NOMO-1 treated with DMSO at 0.1 percent for 48 hours (cell line): Measurements from ENCODE around the gene NRXN3.

Experiments used
- DNase-seq: peaks from one replicate; lab custom pipeline; 2025; ENCODE audit not compliant: unreplicated experiment; lab: John Stamatoyannopoulos, UW

Gene NRXN3

GRCh38 chr14:79487632-79488031 is 1317.5 kb downstream of the NRXN3 start:
- no peak for DNase-seq

DNA sequence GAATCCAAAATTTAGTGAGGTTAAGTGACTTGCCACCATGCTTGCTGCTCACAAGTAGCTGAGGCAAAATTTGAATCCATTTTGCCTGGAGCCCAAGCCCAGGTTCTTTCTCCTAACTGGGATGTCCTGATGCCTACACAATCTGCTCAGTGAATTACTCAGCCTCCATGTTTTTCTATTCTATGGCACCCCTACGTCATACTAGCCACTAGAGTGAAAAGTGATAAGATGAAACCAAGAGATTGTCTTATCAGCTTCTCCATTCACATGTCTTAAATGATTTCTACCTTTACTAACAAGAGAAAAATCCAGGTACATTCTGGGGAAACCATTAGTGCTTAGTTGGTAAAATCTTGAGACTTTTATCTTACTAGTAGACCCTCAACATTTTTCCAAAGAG is 1321.0 kb downstream of the NRXN3 start:
- no peak for DNase-seq

DNA sequence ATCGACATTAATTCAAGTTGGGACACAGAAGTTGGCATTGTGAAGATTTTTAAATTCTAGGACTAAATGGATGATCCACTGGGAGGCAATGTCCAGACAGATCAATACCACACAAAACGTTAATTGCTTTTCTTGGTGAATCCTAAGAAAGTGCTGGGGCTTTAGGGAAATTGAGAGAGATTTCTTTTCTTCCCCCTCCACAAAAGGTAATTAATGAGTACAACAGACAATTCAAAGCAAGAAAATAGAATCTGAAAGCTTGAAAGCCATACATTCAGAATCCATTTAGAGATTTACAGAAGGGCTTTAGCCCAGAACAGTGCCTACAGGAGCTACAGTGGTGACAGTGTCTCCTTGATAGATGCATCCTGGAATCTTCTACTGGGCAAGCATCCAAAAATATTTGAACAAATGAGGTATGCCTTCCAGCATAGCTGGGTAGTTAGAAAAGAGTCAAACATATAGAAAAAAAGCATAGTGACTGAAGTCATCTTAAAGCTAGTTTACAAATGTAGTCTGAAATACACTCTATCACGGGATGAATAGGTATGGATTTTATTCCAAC is 1323.0 kb downstream of the NRXN3 start:
- DNase-seq = no peak

- DNase-seq = no peak
These were observed 1326.5 kb downstream of the NRXN3 start for GRCh38 chr14:79496701-79497100.

- no peak for DNase-seq
These were observed 1330.3 kb downstream of the NRXN3 start for GRCh38 chr14:79500489-79500888.

GRCh38 chr14:79502136-79502750 is 1332.1 kb downstream of the NRXN3 start:
- no peak for DNase-seq

GRCh38 chr14:79502751-79503148 is 1332.6 kb downstream of the NRXN3 start:
- DNase-seq = no peak

- no peak for DNase-seq
These were observed 1340.5 kb downstream of the NRXN3 start for GRCh38 chr14:79510659-79511058.

DNA sequence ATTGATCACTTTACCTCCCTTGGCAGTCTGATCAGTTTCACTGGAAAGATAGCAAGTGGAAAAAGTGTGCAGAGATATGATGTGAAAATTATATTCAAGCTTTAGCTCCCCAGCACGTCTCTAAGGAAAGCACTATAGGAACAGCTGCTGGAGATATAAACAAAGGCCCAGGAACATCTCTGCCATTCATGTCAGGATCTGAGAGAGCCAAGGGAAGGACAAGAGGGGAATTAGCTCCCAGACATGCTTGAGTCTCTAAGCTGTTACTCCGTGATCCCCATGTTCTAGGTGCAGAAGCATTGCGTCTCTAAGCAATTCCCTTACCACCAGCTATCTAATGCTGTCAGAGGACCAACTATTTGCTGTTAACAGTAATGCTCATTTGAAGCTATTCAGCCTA is 1341.0 kb downstream of the NRXN3 start:
- no peak for DNase-seq

- DNase-seq = no peak
These were observed 1343.3 kb downstream of the NRXN3 start for GRCh38 chr14:79513446-79513845.

DNA sequence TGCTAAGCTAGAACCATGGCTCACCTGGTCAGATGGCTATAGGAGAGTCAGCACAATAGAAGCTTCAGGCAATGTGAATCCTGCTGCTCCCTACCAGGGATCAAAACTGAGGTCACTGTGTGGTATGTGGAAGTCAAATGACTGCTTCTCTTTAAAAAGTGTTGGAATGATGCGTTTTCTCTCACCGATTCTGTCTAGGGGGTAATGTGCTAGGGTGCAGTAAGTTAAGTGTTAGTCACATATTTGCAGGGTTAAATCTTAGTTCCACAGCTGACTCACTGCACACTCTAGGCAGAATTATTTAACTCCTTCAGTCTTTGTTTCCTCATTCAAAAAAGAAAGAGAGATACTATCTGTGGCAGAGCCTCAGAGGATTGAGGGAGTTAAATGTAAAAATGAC is 1344.5 kb downstream of the NRXN3 start:
- no peak for DNase-seq

DNA sequence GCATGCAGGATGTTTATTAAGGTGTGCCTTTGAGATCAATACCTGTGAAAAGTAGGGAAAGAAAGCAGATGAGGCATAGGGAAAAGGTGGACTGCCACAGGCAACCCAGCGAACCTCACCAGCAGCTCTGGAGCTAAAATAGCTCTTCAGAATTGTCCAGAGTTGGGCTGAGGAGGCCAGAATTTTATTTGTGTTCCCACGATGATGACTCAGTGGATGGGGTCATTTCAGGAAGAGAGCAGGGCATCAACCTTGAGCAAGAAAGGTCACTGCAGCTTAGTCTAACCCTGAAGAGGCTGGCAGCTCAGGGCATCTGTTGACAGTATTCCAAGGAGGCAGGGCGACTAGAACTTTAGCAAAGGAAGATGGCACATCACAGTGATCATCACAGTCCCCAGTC is 1345.0 kb downstream of the NRXN3 start:
- DNase-seq = no peak

DNA sequence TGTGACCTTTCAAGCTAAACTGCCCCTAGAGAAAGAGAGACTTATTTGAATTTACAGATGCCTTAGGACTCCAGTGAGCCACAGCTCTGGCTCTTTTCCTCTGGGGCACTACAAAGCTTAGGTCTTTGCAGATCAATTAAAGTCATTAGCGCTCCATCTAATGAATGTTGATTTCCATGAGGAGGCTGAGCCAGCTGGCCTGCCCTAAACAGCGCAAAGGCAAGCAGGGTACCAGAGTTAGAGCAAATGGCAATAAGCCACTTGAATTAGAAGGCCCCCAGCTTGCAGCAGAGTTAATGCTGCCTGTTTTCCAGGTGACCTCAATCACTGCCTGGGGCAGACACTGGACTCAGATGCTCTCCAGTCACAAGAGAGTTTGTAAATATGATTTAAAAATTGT is 1345.8 kb downstream of the NRXN3 start:
- no peak for DNase-seq

- DNase-seq = no peak
These were observed 1355.2 kb downstream of the NRXN3 start for GRCh38 chr14:79525416-79525815.

- no peak for DNase-seq
These were observed 1358.7 kb downstream of the NRXN3 start for GRCh38 chr14:79528828-79529416.

DNA sequence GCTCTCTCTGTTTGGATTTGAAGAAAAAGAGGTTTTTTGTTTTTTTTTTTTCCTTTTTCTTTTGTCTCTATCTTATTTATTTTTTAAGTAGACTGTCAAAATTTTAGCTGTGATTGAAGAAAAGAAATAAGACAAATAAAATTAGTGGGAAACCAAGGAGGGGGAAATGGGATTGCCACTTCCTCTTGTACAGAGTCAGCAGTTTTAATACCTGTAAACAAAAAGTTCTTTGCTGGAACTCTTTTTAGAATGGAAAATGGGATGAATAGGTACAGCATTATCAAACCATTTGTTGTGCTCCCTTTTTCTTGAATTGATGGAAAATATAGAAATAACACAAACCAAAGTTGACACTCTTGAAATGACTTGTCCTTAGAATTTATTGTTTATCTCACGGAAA is 1360.4 kb downstream of the NRXN3 start:
- no peak for DNase-seq

GRCh38 chr14:79534703-79535353 is 1364.7 kb downstream of the NRXN3 start:
- no peak for DNase-seq

DNA sequence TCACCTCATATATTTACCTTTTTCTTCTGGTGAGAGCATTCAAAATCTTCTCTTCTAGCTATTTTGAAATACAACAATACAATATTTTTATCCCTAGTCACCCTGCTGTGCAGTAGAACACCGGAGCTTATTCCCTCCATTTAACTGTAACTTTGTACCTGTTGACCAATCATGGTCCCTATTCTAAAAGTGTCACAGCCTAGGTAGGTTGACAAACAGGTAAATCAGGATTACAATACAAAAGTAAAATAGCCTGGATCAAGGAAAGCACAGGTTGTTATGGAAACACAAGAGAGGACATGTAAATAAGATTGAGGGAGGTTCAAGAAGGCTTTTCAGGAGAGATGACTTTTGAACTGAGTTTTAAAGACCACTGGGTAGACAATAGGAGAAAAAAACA is 1370.2 kb downstream of the NRXN3 start:
- no peak for DNase-seq

- no peak for DNase-seq
These were observed 1371.9 kb downstream of the NRXN3 start for GRCh38 chr14:79542121-79542520.

GRCh38 chr14:79543348-79543747 is 1373.2 kb downstream of the NRXN3 start:
- DNase-seq = no peak

DNA sequence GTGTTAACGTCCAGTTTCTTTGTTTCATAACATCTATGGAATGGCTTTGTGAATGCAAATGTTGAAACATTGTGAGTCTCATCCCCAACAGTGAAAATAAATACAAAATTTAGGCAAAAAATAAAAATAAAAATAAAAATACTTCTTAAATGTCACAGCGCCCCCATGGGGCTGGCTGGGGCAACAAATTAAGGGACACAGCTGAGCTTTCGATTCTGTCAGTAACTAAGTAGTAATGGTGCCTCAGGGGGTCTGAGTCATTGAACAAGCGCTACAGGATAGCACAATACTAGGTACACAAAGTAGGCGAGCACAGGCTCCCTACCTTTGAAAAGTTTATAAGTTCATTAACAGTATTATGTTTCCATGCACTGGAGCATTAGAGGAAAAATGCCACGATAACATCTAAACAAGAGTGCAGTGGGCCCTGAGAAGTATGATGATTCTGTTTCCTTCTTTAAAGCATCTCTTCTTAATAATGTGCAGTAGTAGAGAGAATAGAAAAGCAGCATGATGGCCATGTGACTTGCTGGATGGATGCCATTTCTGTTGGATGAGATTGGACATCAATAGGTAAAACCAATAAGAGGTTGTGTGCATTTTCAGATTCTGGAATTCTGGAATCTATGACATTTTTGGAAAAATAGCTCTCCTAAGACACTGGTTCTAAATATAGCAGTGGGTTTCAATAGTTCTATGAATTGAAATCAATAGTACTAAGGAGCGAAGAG is 1374.0 kb downstream of the NRXN3 start:
- no peak for DNase-seq

GRCh38 chr14:79544698-79545070 is 1374.5 kb downstream of the NRXN3 start:
- no peak for DNase-seq
